ENCODE measurements around the gene RGS12. TPM values are rescaled to one million over a fixed set of nuclear protein-coding genes. Genes with fewer than 3 reads are reported as not detected.
A peak's percentile ranks its signal among the peaks of the same experiment; 100 is the strongest.

The RGS12 gene
- total RNA-seq, 1 donor from 2014 or later = 21.9 TPM

DNA sequence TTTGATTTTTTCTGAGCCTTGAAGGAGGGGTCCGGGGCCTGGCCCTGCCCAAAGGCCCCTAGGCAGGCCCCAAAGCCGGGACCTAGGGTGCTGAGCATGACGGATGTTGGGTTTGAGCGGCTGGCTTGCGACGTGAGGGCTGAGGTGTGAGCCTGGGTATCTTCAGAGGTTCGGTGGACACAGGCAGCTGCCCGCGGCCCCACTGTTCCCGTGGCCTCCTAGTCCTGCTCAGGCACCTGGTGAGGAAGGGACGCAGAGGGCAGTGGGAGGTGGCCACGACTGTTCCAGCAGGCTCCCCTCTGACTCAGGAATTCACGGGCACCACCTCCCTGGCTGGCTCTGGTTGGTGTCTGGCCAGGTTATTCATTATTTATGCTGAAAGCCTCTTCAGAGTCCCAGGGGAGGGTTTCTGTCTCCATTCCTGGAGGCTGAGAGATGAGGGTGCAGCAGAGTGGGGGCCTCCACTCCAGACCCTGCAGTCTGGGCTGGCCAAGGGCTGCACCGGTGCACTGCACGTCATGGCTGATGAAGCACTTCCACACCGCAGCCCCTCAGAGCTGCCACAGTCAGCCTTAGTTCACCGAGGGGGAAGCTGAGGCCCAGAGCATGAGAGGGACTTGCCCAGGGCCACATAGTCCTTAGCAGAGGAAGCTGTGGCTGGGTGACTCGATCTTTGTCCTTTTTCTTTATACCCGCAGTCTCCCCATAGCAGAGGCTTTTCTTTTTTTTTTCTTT, 41.7 kb upstream of the RGS12 start:
- no peak for DNase-seq (ENCODE audit: low read depth)
- Histone ChIP-seq H3K36me3 (ENCODE audit: insufficient read depth, low read length) (no peaks in the 10 kb centered on the region), H2AFZ (ENCODE audit: low read depth, low read length) (no peak overlapping the region), H3K79me2 (ENCODE audit: insufficient read depth, low read length) (no peaks in the 10 kb centered on the region), H3K9ac (ENCODE audit: low read length) (no peak overlapping the region), H3K27ac (ENCODE audit: low read depth, low read length) (no peak overlapping the region), H4K20me1 (ENCODE audit: insufficient read depth, low read length) (no peaks in the 10 kb centered on the region), H3K4me1 (ENCODE audit: insufficient read depth, low read length) (no peaks in the 10 kb centered on the region), H3K4me3 (ENCODE audit: insufficient read depth, low read depth, low read length) (no peak overlapping the region), H3K9me3 (ENCODE audit: insufficient read depth, low read depth, low read length) (no peaks in the 10 kb centered on the region), H3K4me2 (ENCODE audit: low read length) (no peak overlapping the region), H3K27me3 (ENCODE audit: insufficient read depth, low read length) (no peaks in the 10 kb centered on the region)
- TF ChIP-seq, protein P1, sequence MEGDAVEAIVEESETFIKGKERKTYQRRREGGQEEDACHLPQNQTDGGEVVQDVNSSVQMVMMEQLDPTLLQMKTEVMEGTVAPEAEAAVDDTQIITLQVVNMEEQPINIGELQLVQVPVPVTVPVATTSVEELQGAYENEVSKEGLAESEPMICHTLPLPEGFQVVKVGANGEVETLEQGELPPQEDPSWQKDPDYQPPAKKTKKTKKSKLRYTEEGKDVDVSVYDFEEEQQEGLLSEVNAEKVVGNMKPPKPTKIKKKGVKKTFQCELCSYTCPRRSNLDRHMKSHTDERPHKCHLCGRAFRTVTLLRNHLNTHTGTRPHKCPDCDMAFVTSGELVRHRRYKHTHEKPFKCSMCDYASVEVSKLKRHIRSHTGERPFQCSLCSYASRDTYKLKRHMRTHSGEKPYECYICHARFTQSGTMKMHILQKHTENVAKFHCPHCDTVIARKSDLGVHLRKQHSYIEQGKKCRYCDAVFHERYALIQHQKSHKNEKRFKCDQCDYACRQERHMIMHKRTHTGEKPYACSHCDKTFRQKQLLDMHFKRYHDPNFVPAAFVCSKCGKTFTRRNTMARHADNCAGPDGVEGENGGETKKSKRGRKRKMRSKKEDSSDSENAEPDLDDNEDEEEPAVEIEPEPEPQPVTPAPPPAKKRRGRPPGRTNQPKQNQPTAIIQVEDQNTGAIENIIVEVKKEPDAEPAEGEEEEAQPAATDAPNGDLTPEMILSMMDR (IDR thresholded peaks at IDR 0.05; ENCODE audit: insufficient read depth, low read depth, low read length) = no peak
- TF ChIP-seq EZH2 (IDR thresholded peaks at IDR 0.05; ENCODE audit: insufficient read depth, low read length) = no peak
- H3K27me3 Mint-ChIP-seq (ENCODE audit: low read depth, unreplicated experiment) = no peaks in the 10 kb centered on the region
- no peak overlapping the region for H3K4me3 Mint-ChIP-seq (ENCODE audit: unreplicated experiment)
- H3K36me3 Mint-ChIP-seq (ENCODE audit: low read depth, unreplicated experiment) = peaks cover 2% of the 10 kb centered on the region
- H3K4me1 Mint-ChIP-seq (ENCODE audit: low read depth, unreplicated experiment) = no peaks in the 10 kb centered on the region
- no peaks in the 10 kb centered on the region for H3K9me3 Mint-ChIP-seq (ENCODE audit: unreplicated experiment)
- H3K27ac Mint-ChIP-seq (ENCODE audit: unreplicated experiment) = peak overlapping the region; percentile 47
- no peak for FAIRE-seq

DNA sequence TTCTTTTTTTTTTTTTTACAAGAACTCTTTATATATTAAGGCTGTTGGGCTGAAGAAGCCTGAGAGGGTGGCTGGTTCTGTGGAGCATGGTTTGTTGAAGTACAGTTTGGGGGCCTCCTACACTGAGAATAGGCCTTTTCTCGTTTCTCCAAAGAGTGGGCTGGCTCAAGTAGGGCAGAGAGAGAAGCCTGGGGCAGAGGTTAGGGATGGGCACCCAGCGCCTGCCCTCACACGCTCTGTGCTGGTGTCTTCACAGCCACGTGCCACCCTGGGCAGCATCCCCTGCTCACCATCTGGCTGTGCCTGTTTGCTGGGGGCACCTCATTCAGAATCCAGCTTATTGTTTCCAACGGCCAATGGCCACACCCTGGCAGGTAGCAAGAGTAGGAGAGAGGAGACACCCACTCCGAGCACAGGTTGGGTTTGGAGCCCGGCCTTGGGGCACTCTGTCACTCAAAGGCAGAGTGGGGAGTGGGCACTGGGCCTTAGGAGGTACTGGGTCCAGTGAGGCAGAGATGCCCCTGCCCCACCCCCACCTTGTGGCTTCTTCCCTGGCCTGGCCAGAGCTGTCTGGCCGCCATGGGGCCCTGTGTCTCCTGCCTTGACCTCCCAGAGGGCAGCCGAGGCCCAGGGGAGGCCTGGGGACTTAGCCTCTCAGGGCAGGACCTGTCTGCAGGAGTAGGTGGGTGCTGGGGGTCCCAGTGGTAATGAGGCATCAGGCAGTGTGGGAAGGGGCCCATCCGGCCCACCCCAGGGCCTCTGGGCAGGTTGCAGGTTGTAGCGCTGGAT, 40.9 kb upstream of the RGS12 start:
- no peaks in the 10 kb centered on the region for H3K9me3 ChIP-seq (ENCODE audit: insufficient read depth, low read depth, low read length)
- H3K27me3 Mint-ChIP-seq (ENCODE audit: low read depth, unreplicated experiment) = no peaks in the 10 kb centered on the region
- H3K27ac Mint-ChIP-seq (ENCODE audit: unreplicated experiment) = no peak overlapping the region
- no peak overlapping the region for H3K4me2 ChIP-seq (ENCODE audit: low read length)
- no peak for FAIRE-seq
- TF ChIP-seq EZH2 (IDR thresholded peaks at IDR 0.05; ENCODE audit: insufficient read depth, low read length) = no peak
- TF ChIP-seq, protein P1 (IDR thresholded peaks at IDR 0.05; ENCODE audit: insufficient read depth, low read depth, low read length) = no peak
- no peak overlapping the region for H3K9ac ChIP-seq (ENCODE audit: low read length)
- H3K79me2 ChIP-seq (ENCODE audit: insufficient read depth, low read length) = no peaks in the 10 kb centered on the region
- H3K4me3 Mint-ChIP-seq (ENCODE audit: unreplicated experiment) = no peak overlapping the region
- no peak for DNase-seq (ENCODE audit: low read depth)
- H3K4me1 ChIP-seq (ENCODE audit: insufficient read depth, low read length) = no peaks in the 10 kb centered on the region
- H3K36me3 Mint-ChIP-seq (ENCODE audit: low read depth, unreplicated experiment) = peaks cover 8% of the 10 kb centered on the region
- no peaks in the 10 kb centered on the region for H4K20me1 ChIP-seq (ENCODE audit: insufficient read depth, low read length)
- H3K4me1 Mint-ChIP-seq (ENCODE audit: low read depth, unreplicated experiment) = no peaks in the 10 kb centered on the region
- H2AFZ ChIP-seq (ENCODE audit: low read depth, low read length) = no peak overlapping the region
- H3K9me3 Mint-ChIP-seq (ENCODE audit: unreplicated experiment) = no peaks in the 10 kb centered on the region
- H3K27me3 ChIP-seq (ENCODE audit: insufficient read depth, low read length) = no peaks in the 10 kb centered on the region
- no peak overlapping the region for H3K4me3 ChIP-seq (ENCODE audit: insufficient read depth, low read depth, low read length)
- H3K36me3 ChIP-seq (ENCODE audit: insufficient read depth, low read length) = no peaks in the 10 kb centered on the region
- H3K27ac ChIP-seq (ENCODE audit: low read depth, low read length) = no peak overlapping the region

DNA sequence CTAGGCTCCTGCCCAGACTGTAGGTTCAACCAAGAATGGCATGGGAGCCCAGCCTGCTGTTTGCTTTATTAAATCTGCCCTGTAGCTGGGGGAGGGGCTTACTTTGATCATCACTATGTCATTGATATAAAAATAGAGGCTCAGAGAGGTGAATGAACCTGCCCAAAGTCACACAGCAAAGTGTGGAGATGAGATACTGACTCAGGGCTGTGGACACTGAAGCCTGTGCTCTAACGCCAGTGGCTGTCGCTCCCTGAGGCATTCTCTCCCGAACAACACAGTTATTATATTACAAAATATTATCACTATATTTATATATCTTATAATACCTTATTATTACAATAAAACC, 40.4 kb upstream of the RGS12 start:
- DNase-seq (ENCODE audit: low read depth) (no peak), FAIRE-seq (no peak)
- no peak overlapping the region for H3K27ac Mint-ChIP-seq (ENCODE audit: unreplicated experiment)
- H4K20me1 ChIP-seq (ENCODE audit: insufficient read depth, low read length) = no peaks in the 10 kb centered on the region
- H3K79me2 ChIP-seq (ENCODE audit: insufficient read depth, low read length) = no peaks in the 10 kb centered on the region
- no peaks in the 10 kb centered on the region for H3K9me3 Mint-ChIP-seq (ENCODE audit: unreplicated experiment)
- no peak overlapping the region for H3K4me2 ChIP-seq (ENCODE audit: low read length)
- no peak overlapping the region for H3K4me3 Mint-ChIP-seq (ENCODE audit: unreplicated experiment)
- H3K27me3 ChIP-seq (ENCODE audit: insufficient read depth, low read length) = no peaks in the 10 kb centered on the region
- H3K9me3 ChIP-seq (ENCODE audit: insufficient read depth, low read depth, low read length) = no peaks in the 10 kb centered on the region
- H3K4me3 ChIP-seq (ENCODE audit: insufficient read depth, low read depth, low read length) = no peak overlapping the region
- H3K4me1 ChIP-seq (ENCODE audit: insufficient read depth, low read length) = no peaks in the 10 kb centered on the region
- no peak for TF ChIP-seq EZH2 (IDR thresholded peaks at IDR 0.05; ENCODE audit: insufficient read depth, low read length)
- TF ChIP-seq, protein P1 (IDR thresholded peaks at IDR 0.05; ENCODE audit: insufficient read depth, low read depth, low read length) = no peak
- no peaks in the 10 kb centered on the region for H3K4me1 Mint-ChIP-seq (ENCODE audit: low read depth, unreplicated experiment)
- no peak overlapping the region for H3K27ac ChIP-seq (ENCODE audit: low read depth, low read length)
- H3K27me3 Mint-ChIP-seq (ENCODE audit: low read depth, unreplicated experiment) = no peaks in the 10 kb centered on the region
- H3K36me3 Mint-ChIP-seq (ENCODE audit: low read depth, unreplicated experiment) = peaks cover 8% of the 10 kb centered on the region
- H3K9ac ChIP-seq (ENCODE audit: low read length) = no peak overlapping the region
- no peak overlapping the region for H2AFZ ChIP-seq (ENCODE audit: low read depth, low read length)
- H3K36me3 ChIP-seq (ENCODE audit: insufficient read depth, low read length) = no peaks in the 10 kb centered on the region
